LHCN-M2 (cell line): ENCODE results near the gene KPNB1. TPM values are rescaled to one million over a fixed set of nuclear protein-coding genes. Genes with fewer than 3 reads are reported as not detected.

Source experiments
- DNase-seq: peaks from one replicate; pipeline ENCODE4 v3.0.0-alpha.2; 2012; ENCODE audit warnings: low read depth
- total RNA-seq: library from RNA; depleted of rRNA; stranded (reverse); fragments of >200 nt; gene quantifications from 2 replicates; pipeline ENCODE4 v1.2.3, GENCODE V29; 2014

KPNB1 gene
- total RNA-seq, 1 experiment from 2014 or later = 401 TPM

DNA sequence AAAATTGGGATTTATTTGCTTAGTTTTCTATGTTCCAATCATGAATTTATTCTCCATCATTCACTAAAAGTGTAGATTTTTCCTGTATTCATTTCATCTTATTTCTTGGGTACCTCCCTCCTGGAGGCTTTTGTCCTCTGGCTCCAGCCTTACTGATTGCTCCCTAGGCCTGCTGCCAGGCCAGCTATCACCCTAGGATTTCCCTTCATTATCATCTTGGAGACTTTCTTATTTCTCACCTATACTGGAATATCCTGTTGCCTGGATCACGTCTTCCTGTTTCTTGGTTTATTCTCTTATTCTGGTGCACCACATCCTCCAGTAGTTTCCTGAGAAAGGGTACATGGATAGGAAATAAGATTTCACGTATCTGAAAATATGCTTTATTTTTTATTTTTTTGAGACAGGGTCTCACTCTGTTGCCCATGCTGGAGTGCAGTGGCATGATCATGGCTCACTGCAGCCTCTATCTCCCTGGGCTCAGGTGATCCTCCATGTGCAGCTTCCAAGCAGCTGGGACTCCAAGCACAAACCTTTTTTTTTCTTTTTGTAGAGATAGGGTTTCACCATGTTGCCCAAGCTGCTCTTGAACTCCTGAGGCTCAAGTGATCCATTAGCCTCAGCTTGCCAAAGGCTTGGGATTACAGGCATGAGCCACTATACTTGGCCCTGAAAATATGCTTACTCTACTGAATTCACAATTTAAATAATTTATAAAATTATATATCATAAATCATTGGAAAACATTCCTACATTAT lies 13.3 kb upstream of the KPNB1 start:
- DNase-seq = no peak

GRCh38 chr17:47638903-47639302 lies 10.8 kb upstream of the KPNB1 start:
- no peak for DNase-seq

DNA sequence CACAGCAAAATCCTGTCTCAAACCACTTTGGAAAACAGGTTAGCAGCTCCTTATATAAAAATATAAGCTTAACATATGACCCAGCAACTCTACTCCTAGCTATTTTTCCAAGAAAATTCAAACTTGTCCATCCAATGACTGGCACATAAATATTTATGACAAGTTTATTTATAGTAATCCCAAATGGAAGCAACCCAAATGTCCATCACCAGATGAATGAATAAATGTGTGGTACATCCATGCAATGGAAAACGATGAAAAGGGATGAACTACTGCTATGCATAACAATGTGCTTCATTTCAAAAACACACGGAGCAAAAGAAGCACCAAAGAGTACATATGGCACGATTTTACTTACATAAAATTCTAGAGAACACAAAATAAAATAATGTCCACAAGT lies 9.6 kb upstream of the KPNB1 start:
- DNase-seq = no peak

DNA sequence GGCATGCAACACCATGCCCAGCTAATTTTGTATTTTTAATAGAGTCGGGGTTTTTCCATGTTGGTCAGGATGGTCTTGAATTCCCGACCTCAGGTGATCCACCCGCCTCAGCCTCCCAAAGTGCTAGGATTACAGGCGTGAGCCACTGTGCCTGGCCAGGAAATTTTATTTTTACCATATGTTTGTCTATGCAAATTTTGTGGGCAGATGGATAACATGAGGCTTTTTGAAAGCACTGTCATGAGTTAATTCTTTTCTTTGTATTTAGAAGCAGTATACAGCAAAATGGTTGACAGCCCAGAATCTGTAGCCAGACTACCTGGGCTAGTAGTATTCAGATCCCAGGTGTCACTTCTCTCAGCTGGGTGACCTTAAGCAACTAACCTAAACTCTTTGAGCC lies 8.5 kb upstream of the KPNB1 start:
- no peak for DNase-seq

- no peak for DNase-seq
These were observed 6.6 kb upstream of the KPNB1 start for GRCh38 chr17:47643116-47643515.

DNA sequence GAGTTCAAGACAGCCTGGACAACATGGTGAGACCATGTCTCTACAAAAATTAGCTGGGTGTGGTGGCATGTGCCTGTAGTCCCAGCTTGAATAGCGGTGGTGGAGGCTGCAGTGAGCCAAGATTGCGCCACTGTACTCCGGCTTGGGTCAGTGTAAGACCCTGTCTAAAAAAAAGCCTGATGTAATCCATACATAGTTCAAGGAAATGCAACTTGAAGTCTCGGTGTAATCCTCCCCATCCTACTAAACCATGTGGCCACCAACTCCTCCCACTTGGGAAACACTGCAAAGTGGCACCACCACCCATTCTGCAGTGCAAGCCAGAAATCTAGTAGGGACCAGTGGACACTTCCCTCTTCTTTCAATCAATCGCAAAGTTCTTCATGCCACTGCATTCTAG lies 5.4 kb upstream of the KPNB1 start:
- DNase-seq = no peak

DNA sequence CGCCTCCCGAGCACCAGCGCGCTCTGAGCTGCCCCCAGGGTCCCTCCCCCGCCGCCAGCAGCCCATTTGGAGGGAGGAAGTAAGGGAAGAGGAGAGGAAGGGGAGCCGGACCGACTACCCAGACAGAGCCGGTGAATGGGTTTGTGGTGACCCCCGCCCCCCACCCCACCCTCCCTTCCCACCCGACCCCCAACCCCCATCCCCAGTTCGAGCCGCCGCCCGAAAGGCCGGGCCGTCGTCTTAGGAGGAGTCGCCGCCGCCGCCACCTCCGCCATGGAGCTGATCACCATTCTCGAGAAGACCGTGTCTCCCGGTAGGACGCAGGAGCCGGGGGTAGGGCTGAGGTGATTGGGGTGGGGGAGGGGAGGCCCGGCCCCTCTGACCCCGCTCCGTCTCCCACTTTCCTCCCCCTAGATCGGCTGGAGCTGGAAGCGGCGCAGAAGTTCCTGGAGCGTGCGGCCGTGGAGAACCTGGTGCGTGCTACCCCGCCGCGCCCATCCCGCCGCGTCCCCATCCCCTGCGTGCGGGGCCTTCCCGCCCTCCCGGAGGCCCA lies 329 bp downstream of the KPNB1 start:
- DNase-seq = peak; percentile 47

DNA sequence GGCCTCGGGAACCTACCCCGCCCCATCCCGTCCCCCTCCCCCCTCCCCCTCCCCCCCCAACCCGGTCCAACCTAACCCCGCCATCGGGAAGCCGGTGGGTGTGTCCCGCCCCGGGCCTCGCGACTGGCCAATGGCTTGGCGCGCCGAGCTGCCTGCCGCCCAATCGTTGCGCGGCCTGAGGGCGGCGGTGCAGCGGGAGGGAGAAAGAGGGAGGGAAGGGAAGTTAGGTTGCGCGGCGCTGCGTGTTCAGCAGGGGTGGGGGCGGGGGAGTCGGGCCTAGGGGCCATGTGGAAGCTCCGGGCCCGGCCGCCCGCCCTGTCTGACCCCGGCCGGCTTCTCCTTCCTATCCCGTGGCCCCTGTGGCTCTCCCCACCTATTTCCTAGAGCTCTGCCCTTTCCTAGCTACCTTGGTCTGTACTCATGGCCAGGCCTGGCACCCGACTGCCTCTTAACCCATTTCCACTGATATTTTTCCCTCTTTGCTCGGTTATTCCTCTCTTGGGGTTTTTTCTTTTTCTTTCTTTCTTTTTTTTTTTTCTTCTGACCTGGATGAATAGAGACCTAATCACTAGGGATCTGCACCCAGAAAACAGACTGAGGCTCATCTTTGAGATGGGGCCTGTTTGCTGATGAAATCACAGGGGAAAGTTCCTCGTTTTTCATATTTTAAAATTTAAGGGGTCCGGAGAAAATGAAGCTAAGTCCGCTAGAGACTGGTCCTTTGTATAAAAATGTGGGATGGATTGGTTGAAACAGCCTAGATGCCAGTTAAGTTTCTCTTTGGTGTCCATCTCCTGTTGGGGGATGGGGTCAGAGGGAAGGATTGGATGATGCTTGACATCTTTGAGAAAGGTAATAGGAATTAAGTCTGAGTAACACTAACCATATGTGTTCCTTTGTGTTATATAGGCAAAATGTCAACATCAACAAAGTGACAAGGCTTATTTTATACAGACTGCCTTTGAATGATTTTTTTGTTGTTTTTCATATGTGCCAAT lies 1.1 kb downstream of the KPNB1 start:
- peak; percentile 96 for DNase-seq

GRCh38 chr17:47651704-47652103 lies 2.0 kb downstream of the KPNB1 start:
- no peak for DNase-seq

- DNase-seq = peak; percentile 25
These were observed 2.9 kb downstream of the KPNB1 start for GRCh38 chr17:47652570-47652969.

- no peak for DNase-seq
These were observed 3.7 kb downstream of the KPNB1 start for GRCh38 chr17:47653442-47653841.

DNA sequence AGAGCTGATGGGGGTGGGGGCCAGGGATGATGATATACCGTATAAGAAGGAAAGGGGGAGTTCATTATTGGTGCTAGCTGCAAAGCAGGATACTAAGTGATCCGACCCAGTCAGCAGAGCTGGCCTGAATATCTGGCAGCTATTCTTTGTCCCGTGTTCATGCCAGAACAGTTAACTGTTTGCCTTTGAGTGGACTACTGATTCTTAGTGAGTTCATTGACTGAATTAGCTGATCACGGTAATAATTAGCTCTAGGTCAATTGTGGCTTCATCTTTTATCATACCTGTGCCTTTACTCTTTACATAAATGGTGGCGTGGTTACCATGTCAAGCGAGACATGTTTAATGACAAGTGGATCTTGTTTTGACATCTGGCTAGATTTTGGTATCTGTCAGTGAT lies 5.3 kb downstream of the KPNB1 start:
- DNase-seq = no peak

- DNase-seq = no peak
These were observed 10.4 kb downstream of the KPNB1 start for GRCh38 chr17:47660064-47660492.

DNA sequence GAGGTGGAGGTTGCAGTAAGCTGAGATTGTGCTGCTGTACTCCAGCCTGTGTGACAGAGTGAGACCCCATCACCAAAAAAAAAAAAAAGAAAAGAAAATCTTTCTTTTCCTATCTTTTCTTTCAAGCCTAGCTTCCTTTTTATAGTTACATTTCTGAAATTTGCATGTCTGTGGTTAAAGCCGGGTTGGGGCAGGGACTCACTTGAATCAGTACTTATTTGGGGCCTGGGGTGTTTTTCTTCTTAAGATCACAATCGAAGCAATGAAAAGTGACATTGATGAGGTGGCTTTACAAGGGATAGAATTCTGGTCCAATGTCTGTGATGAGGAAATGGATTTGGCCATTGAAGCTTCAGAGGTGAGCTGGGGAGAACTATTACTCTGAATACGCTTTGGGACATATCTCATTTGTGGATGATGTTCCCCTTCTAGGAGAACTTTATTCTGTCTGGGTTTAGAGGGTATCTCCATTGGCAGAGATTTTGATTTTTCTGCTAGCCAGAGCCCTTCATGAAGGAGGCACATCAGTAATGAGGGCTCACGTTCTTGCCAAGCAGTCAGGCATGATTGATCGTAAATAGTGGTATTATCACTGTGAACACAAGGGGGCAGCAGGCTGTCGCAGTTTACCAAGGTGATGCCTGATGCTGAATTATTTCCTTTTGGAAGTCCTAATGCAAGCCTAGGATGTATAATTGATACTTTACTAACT lies 14.3 kb downstream of the KPNB1 start:
- peak; percentile 59 for DNase-seq

- no peak for DNase-seq
These were observed 14.9 kb downstream of the KPNB1 start for GRCh38 chr17:47664624-47664941.

GRCh38 chr17:47665655-47666054 lies 15.9 kb downstream of the KPNB1 start:
- DNase-seq = peak; percentile 41

GRCh38 chr17:47669081-47669480 lies 19.4 kb downstream of the KPNB1 start:
- DNase-seq = no peak

DNA sequence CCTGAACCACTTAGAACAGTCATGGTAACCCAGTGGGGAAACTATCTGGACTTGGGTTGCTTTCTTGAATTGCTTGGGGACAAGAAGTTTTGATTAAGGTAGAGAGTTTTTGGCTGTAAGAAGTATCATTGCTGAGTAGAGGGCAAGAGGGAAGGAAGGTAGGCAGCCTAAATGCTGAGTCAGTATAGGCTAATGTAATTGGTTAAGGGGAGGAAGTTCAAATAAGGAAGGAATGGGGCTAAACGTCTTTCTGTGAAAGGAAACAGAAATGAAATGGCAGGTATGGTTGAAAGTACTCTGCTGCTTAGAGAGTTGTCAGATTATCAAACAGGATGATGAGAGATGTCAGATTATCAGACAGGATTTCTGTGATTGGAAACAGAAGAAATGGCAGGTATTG lies 20.3 kb downstream of the KPNB1 start:
- no peak for DNase-seq

DNA sequence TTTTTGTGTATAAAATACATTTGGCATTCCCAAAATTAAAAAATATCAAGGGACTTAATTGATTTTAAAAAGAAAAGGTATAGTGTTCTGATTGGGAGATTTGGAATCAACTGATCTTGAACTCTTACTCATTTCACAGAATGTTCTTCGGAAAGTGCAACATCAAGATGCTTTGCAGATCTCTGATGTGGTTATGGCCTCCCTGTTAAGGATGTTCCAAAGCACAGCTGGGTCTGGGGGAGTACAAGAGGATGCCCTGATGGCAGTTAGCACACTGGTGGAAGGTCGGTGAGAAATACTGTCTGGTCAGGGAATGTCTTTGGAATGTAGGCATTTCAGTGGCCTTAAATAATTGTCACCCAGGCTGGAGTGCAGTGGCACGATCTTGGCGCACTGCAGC lies 24.8 kb downstream of the KPNB1 start:
- DNase-seq = no peak

DNA sequence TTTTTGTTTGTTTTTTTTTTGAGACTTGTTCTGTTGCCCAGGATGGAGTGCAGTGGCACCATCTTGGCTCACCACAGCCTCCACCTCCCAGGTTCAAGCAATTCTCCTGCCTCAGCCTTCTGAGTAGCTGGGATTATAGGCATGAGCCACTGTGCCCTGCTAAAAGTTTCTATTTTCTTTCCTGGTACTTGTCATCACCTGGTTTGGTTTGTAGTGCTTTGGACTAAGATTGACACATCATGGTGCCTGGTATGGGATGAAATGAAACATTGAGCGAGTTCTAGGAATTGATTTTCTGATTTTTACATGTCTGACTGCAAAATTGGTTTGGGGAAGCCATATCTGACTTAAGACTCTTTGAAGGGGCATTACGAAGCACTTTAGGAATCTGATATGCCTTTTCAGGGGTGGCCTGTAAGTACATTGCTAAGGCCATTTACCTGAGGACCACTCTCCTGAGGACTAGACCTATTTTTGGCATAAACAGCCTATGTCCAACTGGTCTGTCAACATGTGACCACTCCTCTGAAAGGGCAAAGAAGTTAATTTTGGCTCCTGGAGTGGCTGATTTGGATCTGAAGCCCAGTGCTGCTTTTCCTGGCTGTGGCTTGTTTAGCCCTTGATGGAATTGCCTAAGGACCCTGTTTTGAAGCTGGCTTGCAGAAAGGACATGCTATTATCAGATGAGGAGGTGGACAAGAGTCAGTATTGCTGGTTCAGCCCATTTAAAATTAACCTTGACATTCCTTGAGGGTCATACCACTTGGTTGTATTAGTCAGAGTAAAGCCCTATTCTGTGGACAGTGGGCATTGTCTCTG lies 25.9 kb downstream of the KPNB1 start:
- DNase-seq = no peak

DNA sequence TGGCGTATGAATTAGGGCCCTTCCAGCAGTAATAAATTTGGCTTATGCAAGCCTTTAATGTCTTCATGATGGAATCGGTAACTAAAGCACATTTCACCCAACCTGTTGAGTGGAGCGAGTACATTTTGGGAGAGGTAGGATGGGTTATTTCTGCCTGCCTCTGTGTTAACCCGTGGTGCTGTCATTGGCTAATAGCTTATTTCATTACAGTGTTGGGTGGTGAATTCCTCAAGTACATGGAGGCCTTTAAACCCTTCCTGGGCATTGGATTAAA lies 26.4 kb downstream of the KPNB1 start:
- DNase-seq = no peak
